ENCODE results near the gene ZNF710. TPM values are rescaled to one million over a fixed set of nuclear protein-coding genes. Genes with fewer than 3 reads are reported as not detected.

ZNF710 gene
- total and polyA plus RNA-seq, 3 donors from 2014 or later = 5.7 to 9.4 (median 7.8) TPM

- no peak for DNase-seq
- TF ChIP-seq POLR2A (IDR thresholded peaks at IDR 0.05) (no peak), CTCF (IDR thresholded peaks at IDR 0.05) (no peak)
- Histone ChIP-seq H3K27ac (no peak overlapping the region), H3K9me3 (no peaks in the 10 kb centered on the region), H3K4me1 (peaks cover 5% of the 10 kb centered on the region), H3K27me3 (no peaks in the 10 kb centered on the region), H3K36me3 (ENCODE audit: low read depth, missing control alignments) (no peaks in the 10 kb centered on the region), H3K4me3 (no peak overlapping the region)
- intact Hi-C loops (cut with DNase I; ENCODE audit: low total_unique reads) = no loop called here
- 92 to 93% methylated on average over 17 of the region's 17 CpGs for WGBS, 2 donors
Measured at GRCh38 chr15:90018216-90018831, 17.2 kb downstream of the ZNF710 start.

GRCh38 chr15:90019611-90020010 lies 18.5 kb downstream of the ZNF710 start:
- no peak for TF ChIP-seq CTCF (IDR thresholded peaks at IDR 0.05)
- WGBS, 2 donors = 74 to 84% methylated on average over 8 of the region's 8 CpGs
- intact Hi-C loops (cut with DNase I; ENCODE audit: low total_unique reads) = no loop called here
- H3K27ac ChIP-seq = peak overlapping the region in 1 of 2 donors; percentile 0
- H3K36me3 ChIP-seq (ENCODE audit: low read depth, missing control alignments) = no peaks in the 10 kb centered on the region
- no peaks in the 10 kb centered on the region for H3K27me3 ChIP-seq
- no peak for DNase-seq
- H3K4me3 ChIP-seq = no peak overlapping the region
- no peaks in the 10 kb centered on the region for H3K9me3 ChIP-seq
- peaks cover 5% of the 10 kb centered on the region for H3K4me1 ChIP-seq

- peak overlapping the region in 1 of 2 donors; percentile 0 for H3K27ac ChIP-seq
- TF ChIP-seq POLR2A (IDR thresholded peaks at IDR 0.05) = no peak
- TF ChIP-seq CTCF (IDR thresholded peaks at IDR 0.05) = no peak
- H3K36me3 ChIP-seq (ENCODE audit: low read depth, missing control alignments) = no peaks in the 10 kb centered on the region
- DNase-seq = no peak
- intact Hi-C loops (cut with DNase I; ENCODE audit: low total_unique reads) = no loop called here
- no peaks in the 10 kb centered on the region for H3K27me3 ChIP-seq
- WGBS, 2 donors = 72 to 73% methylated on average over 17 to 18 of the region's 18 CpGs
- peaks cover 5% of the 10 kb centered on the region for H3K4me1 ChIP-seq
- H3K9me3 ChIP-seq = no peaks in the 10 kb centered on the region
- H3K4me3 ChIP-seq = no peak overlapping the region
Measured at GRCh38 chr15:90020021-90020735, 19.1 kb downstream of the ZNF710 start.

- Histone ChIP-seq H3K27ac (no peak overlapping the region), H3K4me1 (peaks cover 5% of the 10 kb centered on the region), H3K4me3 (no peak overlapping the region), H3K9me3 (no peaks in the 10 kb centered on the region), H3K36me3 (ENCODE audit: low read depth, missing control alignments) (no peaks in the 10 kb centered on the region), H3K27me3 (no peaks in the 10 kb centered on the region)
- DNase-seq = no peak
- TF ChIP-seq CTCF (IDR thresholded peaks at IDR 0.05) (no peak), POLR2A (IDR thresholded peaks at IDR 0.05) (no peak)
- intact Hi-C loops (cut with DNase I; ENCODE audit: low total_unique reads) = no loop called here
- WGBS, 2 donors = 83 to 92% methylated on average over 10 of the region's 10 CpGs
Measured at GRCh38 chr15:90020936-90021507, 19.9 kb downstream of the ZNF710 start.

Data from testis (tissue), 3 donors.